T-helper 22 cell (primary cell): ENCODE results near the gene SLC35B1.
A peak's percentile ranks its signal among the peaks of the same experiment; 100 is the strongest.
"Not testable (repeated sequence)": the region's sequence is repeated elsewhere in the genome, so short reads cannot be mapped to it uniquely, and the experiment has no call there.

Experiments
- DNase-seq: peaks from one replicate; pipeline ENCODE4 v3.0.0-alpha.2; 2020; ENCODE audit warnings: low read depth

SLC35B1 gene

DNA sequence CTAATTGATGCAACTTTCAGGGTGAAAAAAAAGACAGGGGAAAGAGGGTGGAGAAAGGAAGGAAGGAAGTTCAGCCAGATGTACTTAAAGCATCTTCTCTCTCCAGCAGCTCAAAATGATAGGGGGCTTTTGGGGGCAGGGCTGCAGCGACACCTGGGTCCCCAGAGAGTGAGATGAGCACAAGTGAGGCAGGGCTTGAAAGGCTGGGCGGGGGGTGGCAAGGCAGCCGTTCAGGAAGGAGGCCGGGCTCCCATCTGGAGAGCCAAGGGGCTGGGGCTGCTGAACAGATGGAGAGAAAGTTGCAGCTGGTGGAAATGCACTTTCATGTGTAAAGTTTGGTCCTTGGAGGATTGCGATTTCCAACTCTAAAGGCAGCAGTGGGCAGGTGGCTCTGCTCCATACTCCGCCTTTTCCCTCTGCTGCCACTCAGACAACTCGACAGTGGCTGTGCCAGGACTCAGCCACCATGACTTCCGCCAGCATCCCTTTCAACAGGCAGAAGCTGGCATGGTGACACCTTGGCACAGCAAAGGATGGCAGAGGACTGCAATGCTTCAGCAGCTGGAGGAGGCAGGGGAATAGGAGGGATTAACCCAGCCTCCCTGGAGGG lies 7.7 kb downstream of the SLC35B1 start:
- no peak for DNase-seq

GRCh38 chr17:49698005-49698404 lies 9.8 kb downstream of the SLC35B1 start:
- DNase-seq: no peak

GRCh38 chr17:49696233-49696761 lies 11.5 kb downstream of the SLC35B1 start:
- DNase-seq: peak; percentile 27

- DNase-seq: no peak
Measured at GRCh38 chr17:49695698-49696232, 12.0 kb downstream of the SLC35B1 start.

DNA sequence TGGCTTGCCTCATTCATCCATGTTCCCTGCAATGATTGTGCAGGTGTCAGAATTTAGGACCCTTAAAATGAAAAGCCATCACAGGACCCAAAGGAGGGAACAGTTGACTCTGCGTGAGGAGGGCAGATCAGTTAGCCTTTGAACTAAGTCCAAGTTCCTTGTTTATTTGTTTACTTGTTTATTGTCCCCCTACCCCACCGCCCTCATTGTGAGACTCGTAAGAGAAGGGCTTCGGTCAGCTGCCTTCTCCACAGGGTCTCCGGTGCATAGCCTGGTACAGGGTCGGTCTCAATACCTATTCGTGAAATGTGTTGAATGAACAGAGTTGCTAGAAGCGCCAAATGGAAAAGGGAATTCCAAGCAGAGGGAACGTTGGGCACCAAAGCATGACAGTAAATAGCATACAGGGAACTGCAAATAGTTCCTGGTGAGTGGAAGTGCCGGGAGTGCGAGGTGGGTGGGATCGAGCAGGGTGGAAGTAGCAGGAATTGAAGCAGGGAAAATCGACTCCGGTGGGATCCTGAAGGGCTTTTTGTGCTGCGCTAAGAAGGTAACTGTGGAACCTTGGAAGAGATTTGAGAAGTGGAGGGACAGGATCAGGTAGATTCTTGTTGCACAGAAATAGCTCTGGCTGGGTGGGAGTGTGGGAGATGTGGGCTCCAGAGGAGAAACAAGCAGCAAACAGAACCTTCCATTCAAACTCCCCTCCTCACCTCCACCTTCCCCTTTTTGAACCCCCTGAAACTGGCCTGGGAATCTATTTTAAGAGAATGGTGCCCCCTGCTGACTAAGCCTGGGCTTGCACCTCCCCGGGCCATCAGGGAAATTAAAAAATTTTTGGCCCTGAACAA lies 12.7 kb downstream of the SLC35B1 start:
- peak; percentile 32 for DNase-seq

- no peak for DNase-seq
Measured at GRCh38 chr17:49692751-49693150, 15.0 kb downstream of the SLC35B1 start.

DNA sequence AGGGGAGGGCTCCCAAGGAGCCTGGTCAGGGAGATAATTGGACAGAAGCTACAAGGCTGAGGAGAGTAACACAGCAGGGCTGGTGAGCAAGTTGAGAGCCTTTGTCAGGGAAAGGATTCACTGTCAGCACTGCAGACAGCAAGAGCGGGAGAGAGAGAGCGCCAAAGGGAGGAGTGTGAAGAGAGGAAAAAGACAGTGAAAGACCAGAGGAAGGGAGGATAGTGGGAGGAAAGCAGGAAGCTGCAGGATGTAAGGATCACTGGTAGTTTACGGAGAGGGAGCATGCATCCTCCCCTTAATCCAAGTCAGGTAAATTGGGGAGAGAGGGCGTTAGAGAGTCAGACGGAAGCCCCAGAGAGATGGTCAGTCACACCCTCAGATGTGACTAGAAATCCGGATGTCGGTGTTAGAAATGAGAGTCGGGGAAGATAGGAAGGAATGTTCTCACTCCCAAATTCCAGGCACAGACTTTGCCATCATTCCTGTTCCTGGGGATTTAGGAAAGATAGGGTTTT lies 16.0 kb downstream of the SLC35B1 start:
- DNase-seq: no peak

DNA sequence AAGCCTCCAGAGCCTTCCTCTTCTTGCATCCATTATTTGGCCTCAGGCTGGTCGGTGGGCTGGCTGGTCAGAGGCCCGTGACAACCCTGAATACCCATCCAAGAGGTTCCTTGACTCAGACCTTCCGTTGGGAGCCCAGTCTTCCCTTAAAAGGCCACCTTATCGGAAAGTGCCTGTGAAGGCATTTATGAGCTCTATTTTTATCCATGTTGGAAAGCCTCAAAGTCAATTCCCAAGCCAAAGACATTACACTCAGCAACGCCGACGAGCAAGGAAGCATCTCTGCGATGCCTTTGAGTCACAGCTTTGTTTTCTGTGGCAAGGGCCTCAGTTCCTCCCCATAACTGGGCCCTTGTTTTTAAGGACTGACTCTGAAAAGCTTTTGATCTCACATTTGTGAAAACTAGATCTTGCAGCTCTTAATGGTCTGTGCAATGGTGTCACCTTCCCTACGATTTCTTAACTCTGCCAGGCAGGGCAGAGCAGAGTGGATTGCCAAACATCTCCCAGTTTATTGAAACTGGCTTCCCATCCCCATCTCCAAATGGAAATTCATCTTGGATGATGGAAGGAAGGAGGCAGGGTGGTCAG lies 16.6 kb downstream of the SLC35B1 start:
- no peak for DNase-seq

- no peak for DNase-seq
Measured at GRCh38 chr17:49690256-49690655, 17.5 kb downstream of the SLC35B1 start.

DNA sequence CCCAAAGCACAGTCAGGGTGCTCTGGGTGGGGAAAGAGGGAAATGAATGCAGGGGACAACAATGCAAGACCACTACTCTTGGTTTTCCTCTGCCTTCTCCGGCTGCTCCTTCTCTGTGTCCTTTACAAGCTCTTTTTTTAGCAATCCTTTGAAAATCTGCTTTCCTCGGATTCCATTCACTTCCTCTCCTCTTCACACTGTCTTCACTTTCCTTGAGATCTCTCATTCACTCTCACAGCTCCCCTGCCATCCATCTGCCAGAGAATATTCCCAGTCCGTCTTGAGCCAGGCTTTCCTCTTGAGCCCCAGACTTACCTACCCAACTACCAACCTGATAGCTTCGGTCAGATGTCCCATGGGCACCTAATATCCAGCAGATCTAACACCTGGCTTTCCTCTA lies 18.9 kb downstream of the SLC35B1 start:
- DNase-seq: no peak

- no peak for DNase-seq
Measured at GRCh38 chr17:49687878-49688491, 19.8 kb downstream of the SLC35B1 start.

DNA sequence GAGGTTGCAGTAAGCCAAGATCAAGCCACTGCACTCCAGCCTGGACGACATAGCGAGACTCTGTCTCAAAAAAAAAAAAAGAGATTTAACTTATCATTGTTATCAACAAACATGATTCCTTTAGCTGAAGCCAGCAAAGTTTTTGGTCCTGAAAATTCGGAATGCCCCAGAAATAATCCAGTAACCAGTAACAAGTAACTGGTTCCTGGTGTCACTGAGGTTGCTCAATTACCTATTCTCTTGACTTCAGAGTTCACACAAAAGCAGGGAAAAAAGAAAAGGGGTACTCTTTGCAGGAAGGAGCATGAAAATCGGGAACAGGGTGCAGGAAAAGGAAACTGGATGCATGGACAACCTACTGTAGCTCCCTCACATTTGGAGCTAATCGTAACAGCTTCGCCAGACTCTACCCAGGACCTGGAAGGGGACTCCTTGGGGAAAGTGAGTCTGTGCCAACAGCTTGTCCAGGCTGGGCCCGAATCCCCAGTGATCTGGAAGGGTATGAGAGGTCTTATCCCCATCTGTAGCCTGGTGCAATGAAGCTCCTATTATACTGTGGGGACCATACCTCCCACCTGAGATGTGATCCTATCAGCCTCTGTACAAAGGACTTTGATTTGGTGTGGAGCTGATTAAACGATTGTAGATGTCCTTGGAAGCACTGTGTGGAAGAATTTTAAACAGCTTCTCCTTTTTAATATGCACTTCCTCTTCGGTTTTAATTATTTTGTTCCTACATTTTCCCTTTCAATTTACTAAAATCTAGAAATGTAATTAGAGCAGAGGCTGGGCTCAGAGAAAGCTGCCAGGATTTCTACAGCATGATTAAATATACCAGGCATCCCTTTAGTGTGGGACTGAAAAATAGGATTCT lies 26.4 kb downstream of the SLC35B1 start:
- DNase-seq: no peak

DNA sequence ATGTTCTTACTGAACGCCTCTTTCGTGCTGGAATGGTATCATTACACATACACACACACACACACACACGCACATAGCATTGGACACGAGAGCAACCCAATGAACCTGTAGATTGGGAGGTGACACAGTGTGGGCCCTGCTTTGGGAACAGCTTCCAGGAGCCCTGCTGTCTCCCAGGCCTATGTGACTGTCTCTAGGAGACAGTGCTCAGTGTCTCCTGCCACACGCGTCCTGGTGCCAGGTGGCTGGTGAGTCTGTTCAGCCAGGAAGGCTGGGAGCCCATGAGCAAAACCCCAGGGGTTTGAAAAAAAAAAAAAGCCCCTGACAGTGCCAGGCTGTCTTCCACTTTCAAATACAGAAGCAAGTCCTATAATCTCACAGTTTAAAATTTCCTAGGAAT lies 27.4 kb downstream of the SLC35B1 start:
- no peak for DNase-seq

DNA sequence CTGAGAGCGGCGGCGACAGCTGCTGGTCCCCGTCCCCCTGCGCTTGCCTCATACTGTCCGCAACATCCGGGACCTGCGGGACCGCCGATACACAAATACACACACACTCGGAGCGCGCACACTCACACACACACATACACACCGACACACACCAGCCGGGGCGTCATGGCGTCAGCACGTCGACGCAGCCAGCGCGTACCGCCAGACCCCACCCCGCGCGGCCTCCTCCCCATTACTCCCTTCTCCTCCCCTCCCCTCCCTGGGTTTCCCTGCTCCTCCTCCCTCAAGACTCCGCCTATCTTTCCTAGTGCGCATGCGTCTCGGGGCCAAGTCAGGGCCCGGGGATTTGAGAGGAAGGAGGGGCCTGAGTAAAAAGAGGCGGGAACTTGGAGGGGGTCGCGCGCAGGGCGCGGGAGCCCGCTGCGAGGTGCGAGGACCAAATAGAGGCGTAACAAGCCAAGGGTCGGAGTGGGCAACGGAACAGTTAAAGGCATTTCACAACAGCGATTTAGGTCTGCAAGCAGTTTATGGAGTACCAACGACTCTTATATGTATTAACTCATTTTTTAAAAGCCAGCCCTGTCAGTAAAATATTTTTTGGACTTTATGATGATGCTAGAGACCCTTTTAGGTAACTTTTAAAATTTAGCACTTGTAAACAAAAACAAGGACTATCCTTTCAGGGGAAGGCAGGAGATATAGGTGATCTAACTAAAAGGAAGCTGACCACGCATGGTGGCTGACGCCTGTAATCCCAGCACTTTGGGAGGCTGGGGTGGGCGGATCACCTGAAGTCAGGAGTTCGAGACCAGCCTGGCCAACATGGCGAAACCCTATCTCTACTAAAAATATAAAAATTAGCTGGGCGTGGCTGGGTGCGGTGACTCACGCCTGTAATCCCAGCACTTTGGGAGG lies 29.6 kb downstream of the SLC35B1 start, which contains the start of gene SPOP:
Gene SPOP, minus strand, starts transcription at position 165 of the 915 bp plus-strand sequence. CDS start 55,287 bp downstream, outside the sequence.
- DNase-seq: peak; percentile 99

GRCh38 chr17:49677134-49677932 lies 30.4 kb downstream of the SLC35B1 start:
- DNase-seq: peak; percentile 91

DNA sequence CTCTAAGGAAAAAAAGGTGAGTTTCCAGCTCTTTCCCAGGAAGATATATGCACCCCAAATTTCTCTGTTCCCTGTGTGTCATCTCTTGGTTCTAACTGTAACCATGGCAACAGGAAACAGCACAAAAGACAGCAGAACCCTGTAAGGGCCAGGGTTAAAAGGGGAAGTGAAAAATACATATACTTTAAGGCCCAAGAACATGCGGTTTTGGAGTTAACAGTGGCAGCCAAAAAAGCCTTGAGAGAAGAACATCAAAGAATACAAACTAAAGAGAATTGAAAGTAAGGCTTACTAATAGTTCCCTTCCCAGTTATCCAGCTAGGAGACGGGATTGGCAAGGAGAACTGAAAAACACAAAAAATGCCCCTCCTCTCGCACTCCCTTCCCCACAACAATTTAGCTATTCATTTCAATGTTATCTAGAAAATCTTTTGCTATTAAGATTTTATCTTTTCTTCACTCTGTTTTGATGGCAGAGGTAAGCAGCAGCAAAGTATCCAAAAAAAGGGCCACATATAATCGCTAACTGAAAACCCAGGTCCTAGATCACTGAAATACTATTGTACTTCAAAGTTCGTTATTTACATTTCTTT lies 31.4 kb downstream of the SLC35B1 start:
- peak; percentile 23 for DNase-seq

- no peak for DNase-seq
Measured at GRCh38 chr17:49674507-49674906, 33.3 kb downstream of the SLC35B1 start.

DNA sequence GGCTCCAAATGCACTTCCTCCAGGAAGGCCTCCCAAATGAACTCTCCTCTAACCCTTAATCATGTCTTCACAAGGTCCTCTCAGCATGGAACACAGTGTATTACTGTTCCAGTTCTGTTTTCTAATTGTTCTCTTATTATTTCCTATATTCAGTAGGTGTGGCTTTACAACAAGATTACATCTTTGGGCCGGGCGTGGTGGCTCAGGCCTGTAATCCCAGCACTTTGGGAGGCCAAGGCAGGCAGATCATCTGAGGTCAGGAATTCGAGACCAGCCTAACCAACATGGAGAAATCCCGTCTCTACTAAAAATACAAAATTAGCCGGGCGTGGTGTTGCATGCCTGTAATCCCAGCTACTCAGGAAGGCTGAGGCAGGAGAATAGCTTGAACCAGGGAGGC lies 34.1 kb downstream of the SLC35B1 start:
- DNase-seq: not testable (repeated sequence)
